IPS-NIHi7 (cell line): ENCODE measurements around the gene CXCL14.
A peak's percentile ranks its signal among the peaks of the same experiment; 100 is the strongest.

Experiments
- DNase-seq: peaks from one replicate; pipeline ENCODE4 v3.0.0; 2012; ENCODE audit warnings: mixed read lengths; ENCODE audit errors: extremely low spot score

Gene CXCL14

DNA sequence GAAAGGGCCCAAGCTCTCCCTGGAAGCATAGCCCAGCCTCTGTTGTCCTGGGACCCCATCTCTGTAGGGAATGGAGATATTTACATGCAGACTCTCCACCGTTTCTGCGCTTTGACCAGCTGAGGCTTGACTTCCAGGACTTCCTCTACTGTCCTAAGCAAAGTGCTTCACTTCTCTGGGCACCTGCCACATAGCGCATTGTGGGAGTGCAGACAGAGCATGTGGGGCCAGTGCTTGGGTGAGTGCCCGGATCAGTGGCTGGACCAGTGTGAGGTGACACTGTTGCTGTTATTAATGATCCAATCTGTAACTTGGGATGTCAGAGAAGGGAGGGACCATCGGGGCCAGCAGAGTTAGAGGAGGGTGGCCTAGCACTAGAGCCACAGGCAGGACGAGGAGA lies 10.5 kb downstream of the CXCL14 start:
- DNase-seq = no peak

DNA sequence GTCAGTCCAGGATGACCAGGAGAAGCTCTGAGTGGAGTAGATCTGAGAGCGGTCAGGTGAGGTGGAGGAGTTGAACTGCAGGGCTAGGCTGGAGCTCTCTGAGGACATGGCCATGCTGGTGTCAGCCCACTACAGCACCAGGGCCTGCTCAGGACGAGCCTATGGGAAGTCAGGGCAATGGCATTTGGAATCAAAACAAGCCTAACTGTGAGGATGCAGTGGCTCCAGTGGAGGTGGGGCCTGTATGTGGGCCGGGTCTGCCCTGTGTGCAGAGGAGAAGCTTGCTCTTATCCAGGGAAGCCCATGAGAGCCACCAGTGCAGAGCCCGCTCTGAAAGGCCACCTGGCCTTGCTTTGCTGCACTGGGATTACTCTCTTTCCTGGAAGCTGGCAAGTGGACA lies 11.1 kb downstream of the CXCL14 start:
- DNase-seq = no peak

DNA sequence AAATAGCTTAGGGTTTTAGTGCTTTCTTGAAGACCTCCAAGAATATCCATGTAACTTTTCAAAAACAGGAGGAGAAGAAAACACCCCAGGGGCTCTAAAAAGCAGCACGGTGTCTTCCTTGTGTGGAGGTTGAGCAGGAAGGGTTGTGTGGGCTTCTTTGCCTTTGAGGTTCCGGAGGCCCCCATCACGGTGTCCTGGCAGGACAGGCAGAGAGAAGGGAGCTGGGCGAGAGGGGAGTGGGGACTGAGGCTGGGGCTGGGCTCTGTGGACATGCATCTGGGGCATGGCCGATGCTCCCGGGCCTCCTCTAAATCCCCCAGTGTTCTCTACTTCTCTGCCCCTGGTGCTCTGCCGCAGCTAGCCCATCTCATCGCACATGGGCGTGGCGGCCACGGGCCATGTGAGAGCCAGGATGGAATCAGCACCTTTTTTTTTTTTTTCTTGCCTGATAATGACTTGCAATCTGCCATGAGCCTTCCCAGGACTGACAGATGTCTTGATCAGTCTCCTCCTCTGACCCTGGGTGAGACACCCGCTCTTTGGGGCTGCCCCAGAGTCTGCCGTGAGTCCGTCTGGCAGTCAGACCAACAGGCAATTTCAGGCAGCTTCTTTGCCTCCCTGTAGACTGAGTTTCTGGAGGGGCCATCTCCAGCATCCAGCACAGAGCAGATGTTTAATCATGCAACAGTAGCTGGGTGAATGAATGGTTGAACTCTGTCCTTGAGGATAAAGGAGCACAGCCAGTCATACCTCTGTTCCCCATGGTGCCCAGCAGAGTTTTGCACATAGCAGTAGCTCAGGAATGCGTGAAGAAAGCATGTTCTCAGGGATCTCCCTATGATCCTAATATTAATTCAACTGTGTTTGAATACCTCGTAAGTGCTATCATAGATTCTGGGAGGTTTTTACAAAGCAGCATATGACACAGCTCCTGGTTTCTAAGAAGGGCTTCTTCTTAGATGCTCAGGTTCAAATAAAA lies 12.1 kb downstream of the CXCL14 start:
- DNase-seq = no peak

DNA sequence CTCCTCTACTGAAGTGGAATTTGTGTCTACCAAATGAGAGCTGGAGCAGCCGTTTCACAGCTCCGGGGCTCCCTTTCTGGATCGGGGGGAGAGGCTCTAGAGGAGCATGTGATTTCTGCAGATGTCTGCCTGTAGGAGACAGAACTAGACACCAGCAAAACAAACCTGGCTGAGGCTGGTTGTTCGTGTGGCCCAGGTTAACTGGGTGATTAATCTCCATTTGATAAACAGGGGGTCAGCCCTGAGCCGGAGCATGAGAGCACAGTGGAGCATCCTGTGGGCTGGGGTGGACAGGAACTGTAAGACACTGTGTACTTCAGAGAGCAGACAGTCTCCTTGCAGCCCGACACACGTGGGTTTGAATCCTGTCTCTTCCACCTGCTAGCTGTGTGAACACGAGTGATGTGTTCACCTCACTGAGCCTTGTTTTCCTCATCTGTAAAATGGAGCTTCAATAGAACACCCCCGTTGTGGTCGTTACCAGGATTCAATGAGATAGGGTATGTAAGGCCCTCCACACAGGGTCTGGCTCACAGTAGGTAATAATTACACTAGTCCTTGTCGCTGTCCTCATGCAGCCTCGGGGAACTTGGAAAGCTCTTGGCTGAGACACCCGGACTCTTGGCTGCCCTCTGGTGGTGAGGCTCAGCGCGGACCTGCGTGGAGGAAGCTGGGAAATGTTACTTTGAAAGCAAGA lies 12.9 kb downstream of the CXCL14 start:
- peak; percentile 70 for DNase-seq

DNA sequence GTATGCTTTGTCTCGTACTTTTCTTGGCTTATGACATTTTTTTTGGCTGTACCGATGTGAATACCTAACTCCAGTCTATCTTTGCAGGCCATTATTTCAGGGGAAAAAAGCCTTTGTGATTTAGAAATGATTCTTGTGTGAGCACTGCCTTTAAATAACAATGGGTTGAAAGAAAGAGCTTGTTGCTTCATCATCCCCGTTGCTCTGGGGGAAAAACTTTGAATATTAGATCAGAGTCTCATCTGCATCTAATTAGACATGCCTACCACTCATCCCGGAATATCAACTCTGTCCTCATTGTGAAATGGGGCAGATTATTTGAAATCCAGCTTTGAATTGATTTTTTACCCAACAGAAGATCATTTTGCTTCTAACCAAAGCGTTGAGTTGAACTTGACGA lies 13.5 kb downstream of the CXCL14 start:
- DNase-seq = no peak

DNA sequence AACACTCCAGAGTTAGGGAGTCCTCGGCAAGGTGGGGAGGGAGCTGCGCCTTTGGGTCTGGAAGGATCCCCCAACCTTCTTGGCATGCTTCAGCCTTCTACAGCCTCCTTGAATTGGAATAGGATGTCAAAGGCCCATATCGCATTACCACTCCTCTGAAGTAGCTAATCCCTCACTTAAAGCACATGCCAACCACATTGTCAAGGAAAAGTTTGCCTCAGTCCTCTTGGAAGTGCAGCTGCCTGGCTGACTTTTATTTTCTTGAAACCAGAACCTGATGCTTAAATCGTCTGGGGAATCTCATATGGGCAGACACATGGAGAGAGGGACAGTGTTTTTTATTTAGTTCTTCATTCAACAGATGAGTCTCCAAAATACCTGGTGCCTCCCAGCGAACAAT lies 14.5 kb downstream of the CXCL14 start:
- no peak for DNase-seq

DNA sequence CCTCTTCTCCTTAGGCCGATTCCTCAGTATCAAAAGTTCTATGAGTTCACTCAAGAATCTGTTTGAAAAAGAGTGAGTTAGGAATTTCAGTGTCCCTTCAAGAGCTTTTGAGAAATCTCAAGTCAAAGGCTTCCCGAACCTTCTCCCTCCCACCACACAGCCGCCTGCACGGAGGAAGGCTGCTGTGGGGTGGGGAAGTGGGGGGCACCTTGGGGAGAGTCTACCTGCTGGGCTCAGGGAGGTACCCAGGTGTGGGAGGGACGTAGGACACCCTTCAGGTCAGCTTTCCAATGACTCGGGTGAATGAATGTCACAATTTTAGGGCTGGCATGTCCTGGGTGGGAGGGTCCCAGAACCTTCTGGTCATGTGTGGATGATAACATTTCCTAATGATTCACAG lies 17.5 kb downstream of the CXCL14 start:
- DNase-seq = no peak

DNA sequence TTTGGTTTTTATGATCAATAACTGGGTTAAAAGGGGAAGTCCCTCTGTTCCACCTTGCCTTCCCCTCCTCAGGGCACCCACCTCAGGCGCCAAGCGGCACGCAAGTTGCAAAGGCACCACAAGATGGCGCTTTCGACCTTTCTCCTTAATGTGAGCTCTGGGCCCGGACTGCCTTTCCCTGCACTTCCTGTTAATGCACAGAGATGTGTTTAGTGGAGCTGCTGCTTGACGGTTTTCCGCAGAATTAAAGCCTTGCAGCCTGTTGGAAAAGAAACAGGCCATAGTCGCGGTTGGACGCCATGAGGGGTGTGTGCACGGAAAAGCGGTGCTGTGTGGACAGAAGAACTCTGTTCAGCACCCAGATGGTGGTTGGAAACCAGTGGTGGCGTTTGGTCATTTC lies 17.9 kb downstream of the CXCL14 start:
- DNase-seq = peak; percentile 86

DNA sequence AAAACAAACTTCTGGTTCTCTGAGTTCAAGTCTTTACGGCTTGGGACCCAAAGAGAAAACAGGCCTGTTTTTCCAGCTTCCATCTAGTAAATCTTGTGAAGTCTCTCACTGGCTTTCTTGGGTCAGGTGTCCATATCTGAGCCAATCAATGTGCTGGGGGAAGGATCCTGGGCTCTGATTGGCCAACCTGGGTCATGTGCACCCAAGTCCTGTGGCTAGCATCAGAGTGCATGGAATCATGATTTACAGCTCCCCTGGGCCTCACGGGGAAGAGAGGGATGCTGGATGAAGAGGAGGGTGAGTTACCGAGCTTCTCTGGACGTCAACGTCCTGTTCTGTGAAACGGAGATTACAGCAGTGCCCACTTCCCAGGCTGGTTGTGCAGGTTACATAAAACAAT lies 19.4 kb downstream of the CXCL14 start:
- no peak for DNase-seq

DNA sequence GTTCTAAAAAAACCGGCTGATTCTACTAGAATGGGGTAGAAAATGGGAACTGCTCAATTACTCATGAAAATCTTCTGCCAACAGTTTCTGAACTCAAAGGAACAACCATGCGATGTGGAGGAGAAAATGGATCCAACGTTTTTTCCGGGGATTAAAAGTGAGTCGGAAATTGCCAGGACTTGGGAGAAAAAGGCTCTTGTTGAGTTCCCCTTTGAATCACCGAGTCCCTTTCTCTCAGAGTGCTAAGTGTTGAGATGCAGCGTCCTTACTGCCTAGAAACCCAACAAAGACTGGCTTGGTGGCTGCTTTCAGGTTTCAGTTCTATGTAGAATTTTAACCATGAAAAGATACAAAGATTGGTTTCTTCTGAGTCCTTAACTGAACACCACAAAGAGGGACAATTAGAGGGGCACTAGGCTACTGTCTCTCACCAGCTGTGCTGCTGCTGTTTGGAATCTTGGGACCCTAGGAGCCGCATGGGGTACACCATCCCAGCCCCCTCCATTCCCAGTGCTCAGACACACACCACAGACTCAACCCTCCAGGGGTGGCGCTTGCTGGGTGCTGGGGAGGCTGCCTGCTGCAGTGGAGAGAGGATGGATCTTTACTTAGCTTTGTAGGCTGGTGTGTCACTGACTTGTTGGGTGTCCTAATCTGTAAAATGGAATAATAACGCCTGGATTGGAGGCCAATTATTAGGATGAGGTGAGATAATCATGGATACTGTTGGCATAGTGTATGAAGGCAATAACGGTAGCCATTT lies 21.5 kb downstream of the CXCL14 start:
- DNase-seq = no peak

DNA sequence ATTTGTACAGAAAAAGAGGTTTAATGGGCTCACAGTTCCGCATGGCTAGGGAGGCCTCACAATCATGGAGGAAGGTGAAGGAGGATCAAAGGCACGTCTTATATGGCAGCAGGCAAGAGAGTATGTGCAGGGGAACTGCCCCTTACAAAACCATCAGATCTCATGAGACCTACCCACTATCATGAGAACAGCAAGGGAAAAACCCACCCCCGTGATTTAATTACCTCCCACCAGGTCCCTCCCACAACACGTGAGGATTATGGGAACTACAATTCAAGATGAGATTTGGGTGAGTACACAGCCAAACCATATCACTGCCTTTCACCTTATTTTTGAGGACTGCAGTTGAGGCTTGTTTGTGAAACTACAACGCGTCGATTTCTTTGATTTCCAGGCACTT lies 22.2 kb downstream of the CXCL14 start:
- no peak for DNase-seq

DNA sequence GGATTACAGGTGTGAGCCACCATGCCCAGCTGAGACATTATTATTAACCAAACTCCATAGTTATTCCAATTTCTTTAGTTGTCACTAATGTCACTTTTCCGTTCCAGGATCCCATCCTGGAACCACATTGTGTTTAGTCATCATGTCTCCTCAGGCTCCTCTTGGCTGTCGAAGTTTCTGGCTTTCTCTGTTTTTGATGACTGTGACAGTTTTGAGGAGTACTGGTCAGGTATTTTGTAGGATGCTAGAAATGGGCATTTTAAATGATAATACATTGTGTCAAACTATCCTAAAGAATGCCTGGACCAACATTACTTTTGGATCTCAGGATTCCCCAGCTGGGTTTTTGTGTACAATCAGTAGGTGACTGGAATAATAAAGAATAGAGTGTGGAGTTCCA lies 23.3 kb downstream of the CXCL14 start:
- no peak for DNase-seq

DNA sequence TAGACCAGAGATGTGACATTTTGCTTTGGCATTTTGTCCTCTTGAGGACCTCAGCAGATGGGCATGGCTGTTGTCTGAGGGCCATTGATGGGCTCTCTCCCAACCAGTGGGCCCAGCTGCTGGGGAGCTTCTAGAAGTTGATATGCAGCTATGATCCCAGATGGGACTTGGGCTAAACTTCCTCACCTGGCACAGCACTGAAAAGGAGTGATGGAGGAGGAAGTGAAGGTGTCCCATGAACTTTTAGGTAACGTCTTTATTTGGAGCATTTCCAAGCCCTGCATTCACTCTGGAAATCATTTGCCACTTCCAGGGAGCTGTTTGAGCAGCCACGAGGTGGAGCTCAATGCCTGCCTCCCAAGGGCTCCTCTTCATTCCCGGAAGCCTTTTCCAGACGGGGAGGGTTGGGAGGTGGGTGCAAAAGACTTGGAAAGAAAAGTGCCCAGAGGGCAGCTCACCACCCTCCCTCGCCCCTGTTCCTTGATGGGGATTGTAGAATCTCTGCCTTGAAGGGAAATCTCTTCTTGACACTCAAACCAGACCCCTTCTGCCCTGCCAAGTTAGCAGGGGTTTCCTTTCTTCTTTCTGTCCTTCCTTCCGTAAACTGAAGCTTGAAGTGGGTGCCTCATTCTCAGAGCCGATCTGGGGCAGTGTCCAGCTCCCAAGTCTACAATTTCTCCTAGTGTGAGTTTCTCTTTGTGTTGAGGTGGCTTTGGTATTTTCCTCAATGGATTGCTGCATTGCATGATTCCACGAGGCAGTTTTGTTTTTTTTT lies 24.9 kb downstream of the CXCL14 start:
- peak; percentile 71 for DNase-seq

DNA sequence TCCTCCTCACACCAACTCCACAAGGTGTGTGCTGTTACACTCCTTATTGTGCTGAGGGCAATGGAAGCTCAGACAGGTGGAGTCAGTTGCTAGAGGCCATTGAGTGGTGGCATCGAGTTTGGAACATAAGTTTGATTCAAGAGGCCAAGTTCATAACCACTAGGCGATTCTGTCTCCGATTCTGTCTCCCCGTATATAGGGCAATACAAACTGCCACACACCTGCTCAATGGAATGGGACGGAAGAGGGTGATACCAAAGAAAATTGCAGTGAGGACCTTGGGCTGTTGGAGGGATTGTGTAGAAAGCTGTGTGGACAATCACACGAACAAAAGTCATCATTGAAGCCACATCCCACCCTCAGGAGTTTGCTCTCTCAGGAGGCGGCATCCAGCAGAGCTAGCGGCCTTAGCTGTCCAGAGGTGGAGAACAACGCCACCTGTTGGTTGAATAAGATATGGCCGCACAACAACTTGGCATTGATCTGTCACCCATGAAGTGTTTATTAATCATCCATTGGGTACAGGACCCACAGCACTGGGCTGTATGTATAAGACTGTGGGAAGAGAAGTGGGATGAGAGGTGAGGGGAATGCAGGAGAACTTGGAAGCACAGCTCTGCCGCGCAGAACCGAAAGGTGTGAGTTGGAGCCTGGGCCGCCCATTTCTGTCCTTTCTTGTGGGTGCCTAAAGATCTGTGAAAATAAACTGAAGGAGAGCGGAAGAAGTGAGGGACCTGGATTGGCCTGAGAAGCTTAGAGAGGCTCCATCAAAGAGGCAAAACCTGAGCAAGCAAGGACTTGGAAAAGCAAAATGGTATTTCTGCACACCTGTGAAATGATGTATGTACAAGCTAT lies 27.0 kb downstream of the CXCL14 start:
- peak; percentile 79 for DNase-seq

DNA sequence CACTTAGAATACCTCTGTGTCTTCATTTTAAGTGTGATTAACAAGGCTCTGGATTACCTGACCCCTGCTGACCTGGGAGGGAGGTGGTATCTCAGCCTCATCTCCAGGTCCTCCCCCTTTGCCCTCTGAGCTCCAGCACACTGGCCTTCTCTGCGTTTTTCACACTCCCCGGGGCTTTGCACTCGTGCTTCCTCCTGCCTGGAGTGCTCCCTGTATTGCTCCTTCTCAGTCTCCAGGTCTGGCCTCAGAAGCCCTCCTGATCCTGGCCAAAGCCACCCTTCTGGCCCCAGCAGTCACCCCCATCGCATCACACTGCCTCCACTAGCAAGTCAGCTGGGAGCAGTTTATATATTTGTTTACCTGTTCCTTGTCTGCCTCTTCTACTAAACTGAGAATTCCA lies 29.4 kb downstream of the CXCL14 start:
- no peak for DNase-seq

DNA sequence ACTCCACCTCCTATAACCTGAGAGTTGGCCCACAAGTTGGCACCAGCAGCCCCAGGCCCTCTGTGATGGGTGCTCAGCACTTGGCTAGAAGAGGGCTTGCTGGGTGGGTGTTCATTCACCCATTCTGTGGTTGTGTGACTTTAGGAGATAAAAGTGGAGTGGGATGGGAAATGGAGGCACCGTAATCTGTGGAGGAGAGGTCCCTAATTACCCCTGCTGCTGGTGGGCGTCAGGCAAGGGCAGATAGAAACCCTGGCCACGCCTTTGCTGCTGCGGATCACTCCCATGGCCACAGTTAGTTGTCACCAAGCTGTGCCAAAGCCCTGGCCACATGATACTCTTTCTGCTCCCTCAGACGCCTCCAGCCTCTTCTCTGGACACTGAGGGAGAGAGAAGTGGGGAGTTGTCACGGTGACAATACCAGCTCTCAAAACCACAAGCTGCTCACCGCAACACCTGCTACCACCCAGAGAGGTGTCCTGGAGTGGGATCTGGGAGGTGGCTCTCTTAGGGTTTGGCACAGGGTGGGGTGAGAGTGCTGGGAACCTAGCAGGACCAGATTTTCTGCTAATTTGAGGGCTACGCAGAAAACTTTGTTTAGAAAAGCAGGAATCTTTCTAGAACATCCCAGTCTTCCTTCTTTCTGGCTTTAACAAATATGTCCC lies 31.1 kb downstream of the CXCL14 start:
- DNase-seq = no peak

DNA sequence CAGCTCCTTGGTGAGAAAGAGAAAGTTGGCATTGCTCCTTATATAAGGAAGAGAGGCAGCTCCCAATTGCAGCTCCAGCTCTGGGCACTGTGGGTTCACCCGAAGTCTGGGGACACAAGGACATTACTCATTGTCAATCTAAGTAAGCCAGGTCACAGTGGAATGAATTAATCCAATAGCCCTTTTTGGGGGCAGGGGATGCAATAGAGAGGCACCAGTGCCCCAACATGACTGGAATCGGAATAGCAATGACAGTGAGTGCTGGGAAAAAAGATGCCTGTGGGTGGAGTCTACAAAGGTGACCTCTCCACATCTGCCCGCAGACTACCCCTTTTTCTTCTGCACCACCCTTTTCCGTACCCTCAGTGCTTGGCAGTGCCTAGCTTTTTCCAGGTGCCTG lies 31.9 kb downstream of the CXCL14 start:
- no peak for DNase-seq

DNA sequence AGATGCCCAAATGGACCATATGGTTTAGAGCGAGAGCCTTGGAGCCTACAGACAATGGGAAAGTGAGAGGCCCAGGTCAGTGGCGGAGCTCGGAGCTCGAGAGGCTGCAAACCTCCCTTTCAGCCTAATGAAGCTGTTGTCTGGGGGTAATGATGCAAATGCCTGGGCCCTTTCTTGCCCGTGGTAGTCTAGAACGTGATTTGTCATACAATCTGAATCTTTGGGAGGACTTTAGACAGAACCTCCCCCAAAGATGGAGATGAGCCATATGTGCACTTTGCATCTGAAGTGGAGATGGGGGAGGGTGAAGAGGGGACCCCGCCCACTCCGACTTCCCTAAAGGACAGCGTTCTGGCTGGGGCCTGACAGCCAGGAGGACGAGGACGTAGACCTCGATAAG lies 32.7 kb downstream of the CXCL14 start:
- DNase-seq = no peak

DNA sequence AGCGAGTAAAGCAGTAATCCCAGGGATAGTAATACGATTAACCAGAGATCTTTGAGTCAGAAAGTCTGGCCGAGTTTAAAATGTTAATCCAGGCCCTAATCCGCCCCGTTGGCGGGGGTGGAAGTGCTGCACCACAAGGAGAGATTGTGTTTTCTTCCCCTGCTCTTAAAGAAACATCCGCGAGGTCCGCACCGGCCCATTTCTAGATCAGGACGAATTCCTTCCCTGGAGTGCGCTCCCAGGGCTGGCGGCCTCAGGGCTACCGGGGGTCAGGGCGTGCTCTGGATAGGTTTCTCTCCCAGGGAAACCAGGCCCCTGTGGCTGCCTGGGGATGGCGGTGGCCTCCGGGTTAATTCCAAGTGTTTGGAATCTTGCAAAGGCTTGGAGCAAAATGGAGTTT lies 33.7 kb downstream of the CXCL14 start:
- peak; percentile 41 for DNase-seq
